Measurements from ENCODE around the gene LRMDA.

DNA sequence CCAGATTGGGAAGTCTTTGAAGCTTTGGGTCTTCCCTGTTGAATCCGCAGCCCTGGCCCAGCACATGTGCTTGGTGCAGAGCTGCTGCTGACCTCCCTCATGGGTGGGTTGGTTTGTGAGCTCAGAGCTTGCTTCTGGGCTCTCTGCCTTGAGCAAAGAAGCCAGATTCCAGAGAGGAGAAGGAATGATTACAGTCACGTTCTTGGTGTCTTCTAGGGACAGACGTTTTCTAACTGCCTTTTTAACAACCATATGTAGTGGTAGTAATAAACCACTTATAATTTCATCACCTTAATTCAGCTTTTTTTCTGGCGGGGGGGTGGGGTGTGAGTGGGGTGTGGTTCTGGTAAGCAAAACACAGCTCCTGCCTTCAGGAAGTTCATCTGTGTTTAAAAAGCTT lies 39.5 kb downstream of the LRMDA start:
- TF ChIP-seq, protein P1, sequence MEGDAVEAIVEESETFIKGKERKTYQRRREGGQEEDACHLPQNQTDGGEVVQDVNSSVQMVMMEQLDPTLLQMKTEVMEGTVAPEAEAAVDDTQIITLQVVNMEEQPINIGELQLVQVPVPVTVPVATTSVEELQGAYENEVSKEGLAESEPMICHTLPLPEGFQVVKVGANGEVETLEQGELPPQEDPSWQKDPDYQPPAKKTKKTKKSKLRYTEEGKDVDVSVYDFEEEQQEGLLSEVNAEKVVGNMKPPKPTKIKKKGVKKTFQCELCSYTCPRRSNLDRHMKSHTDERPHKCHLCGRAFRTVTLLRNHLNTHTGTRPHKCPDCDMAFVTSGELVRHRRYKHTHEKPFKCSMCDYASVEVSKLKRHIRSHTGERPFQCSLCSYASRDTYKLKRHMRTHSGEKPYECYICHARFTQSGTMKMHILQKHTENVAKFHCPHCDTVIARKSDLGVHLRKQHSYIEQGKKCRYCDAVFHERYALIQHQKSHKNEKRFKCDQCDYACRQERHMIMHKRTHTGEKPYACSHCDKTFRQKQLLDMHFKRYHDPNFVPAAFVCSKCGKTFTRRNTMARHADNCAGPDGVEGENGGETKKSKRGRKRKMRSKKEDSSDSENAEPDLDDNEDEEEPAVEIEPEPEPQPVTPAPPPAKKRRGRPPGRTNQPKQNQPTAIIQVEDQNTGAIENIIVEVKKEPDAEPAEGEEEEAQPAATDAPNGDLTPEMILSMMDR (IDR thresholded peaks at IDR 0.05), result no peak
- TF ChIP-seq POLR2AphosphoS2 (conservative IDR thresholded peaks at IDR 0.05; ENCODE audit: low read length), result no peak
- TF ChIP-seq ESRRA (IDR thresholded peaks at IDR 0.05; ENCODE audit: borderline replicate concordance, low read length), result no peak
- TF ChIP-seq EP300 (IDR thresholded peaks at IDR 0.05), result no peak
- no peak for TF ChIP-seq REST (IDR thresholded peaks at IDR 0.05)
- no peak for TF ChIP-seq MYC (IDR thresholded peaks at IDR 0.05; ENCODE audit: borderline replicate concordance, low read length)

Measured in A549 (cell line).